ENCODE measurements around the gene MSI2. TPM values are rescaled to one million over a fixed set of nuclear protein-coding genes. Genes with fewer than 3 reads are reported as not detected.

Gene MSI2
- total and polyA plus RNA-seq, 2 experiments from 2014 or later: 15.7 to 76.4 TPM

DNA sequence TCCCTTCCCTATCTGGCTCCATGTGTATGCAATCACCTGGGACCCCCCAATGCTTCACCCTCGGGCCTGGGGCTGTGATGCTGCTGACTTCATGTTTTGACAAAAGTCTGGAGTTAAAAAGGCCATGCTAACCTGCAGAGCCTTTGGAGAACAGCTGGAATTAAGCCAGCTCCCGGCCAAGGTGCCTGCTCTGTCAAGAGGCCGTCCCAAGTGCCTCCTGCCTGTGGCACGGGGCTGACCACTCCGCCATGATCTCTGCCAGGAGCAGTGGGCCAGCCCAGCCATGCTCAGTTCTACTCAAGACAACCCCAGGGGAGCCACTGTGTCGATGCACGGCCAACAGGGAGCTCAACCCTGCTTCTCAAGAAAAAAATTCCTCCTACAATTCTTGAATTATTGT is 395.1 kb downstream of the MSI2 start:
- TF ChIP-seq, protein P1, sequence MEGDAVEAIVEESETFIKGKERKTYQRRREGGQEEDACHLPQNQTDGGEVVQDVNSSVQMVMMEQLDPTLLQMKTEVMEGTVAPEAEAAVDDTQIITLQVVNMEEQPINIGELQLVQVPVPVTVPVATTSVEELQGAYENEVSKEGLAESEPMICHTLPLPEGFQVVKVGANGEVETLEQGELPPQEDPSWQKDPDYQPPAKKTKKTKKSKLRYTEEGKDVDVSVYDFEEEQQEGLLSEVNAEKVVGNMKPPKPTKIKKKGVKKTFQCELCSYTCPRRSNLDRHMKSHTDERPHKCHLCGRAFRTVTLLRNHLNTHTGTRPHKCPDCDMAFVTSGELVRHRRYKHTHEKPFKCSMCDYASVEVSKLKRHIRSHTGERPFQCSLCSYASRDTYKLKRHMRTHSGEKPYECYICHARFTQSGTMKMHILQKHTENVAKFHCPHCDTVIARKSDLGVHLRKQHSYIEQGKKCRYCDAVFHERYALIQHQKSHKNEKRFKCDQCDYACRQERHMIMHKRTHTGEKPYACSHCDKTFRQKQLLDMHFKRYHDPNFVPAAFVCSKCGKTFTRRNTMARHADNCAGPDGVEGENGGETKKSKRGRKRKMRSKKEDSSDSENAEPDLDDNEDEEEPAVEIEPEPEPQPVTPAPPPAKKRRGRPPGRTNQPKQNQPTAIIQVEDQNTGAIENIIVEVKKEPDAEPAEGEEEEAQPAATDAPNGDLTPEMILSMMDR (IDR thresholded peaks at IDR 0.05; ENCODE audit: low read depth, low read length): no peak
- DNase-seq (ENCODE audit: low read depth in 1 of 2, low spot score in 1 of 2): no peak

DNA sequence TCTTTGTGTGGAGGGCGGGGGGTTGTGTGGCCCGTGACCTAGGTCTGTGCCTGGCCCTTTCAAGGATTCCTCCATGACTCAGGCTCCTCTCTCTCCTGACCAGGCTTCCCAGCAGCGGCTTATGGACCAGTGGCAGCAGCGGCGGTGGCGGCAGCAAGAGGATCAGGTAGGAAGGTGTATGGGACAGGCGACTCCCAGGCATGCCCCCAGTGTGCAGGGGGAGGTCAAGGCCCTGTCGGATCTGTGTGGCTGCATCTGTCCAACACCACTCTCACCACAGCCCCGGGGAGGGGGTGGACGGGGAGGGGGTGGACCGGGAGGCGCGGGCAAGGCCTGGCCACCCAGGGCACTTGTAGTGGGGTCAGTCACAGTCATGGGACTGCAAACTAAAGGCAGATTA is 395.7 kb downstream of the MSI2 start:
- Histone ChIP-seq H3K9me3 (ENCODE audit: low read depth) (no peaks in the 10 kb centered on the region), H3K27ac (no peak overlapping the region), H3K4me1 (ENCODE audit: low read depth) (no peaks in the 10 kb centered on the region), H3K27me3 (no peaks in the 10 kb centered on the region), H3K4me3 (no peak overlapping the region), H3K36me3 (no peaks in the 10 kb centered on the region)
- TF ChIP-seq, protein P1 (IDR thresholded peaks at IDR 0.05; ENCODE audit: low read depth, low read length): no peak
- no peak for DNase-seq (ENCODE audit: low read depth in 1 of 2, low spot score in 1 of 2)

More for the DNA sequence above, 395.1 kb downstream of the MSI2 start:
- H3K9me3 ChIP-seq (ENCODE audit: low read depth): no peaks in the 10 kb centered on the region
- H3K27me3 ChIP-seq: no peaks in the 10 kb centered on the region
- H3K4me3 ChIP-seq: no peak overlapping the region
- H3K4me1 ChIP-seq (ENCODE audit: low read depth): no peaks in the 10 kb centered on the region
- no peaks in the 10 kb centered on the region for H3K36me3 ChIP-seq
- no peak overlapping the region for H3K27ac ChIP-seq

DNA sequence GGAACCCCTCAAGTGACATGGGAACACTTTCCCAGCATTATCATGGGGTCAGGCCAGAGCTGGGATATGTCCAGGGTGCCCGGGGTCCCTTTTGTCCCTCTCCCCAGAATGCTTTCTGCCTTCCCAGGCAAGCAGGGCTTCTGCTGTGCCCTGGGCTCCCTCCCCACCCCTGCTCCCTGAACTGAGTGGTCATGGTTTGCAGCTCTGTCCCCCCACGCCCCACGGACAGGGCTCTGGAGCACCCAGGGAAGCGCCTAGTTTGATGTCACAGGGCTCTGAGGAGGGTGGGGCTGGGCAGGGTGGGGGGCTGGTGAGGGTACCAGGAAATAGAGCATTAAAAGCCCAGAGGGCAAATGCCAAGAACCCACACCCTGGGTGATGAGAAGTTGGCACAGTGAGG is 396.5 kb downstream of the MSI2 start:
- no peaks in the 10 kb centered on the region for H3K36me3 ChIP-seq
- H3K27me3 ChIP-seq: no peaks in the 10 kb centered on the region
- no peaks in the 10 kb centered on the region for H3K4me1 ChIP-seq (ENCODE audit: low read depth)
- DNase-seq (ENCODE audit: low read depth in 1 of 2, low spot score in 1 of 2): no peak
- H3K4me3 ChIP-seq: no peak overlapping the region
- TF ChIP-seq, protein P1 (IDR thresholded peaks at IDR 0.05; ENCODE audit: low read depth, low read length): no peak
- H3K27ac ChIP-seq: no peak overlapping the region
- no peaks in the 10 kb centered on the region for H3K9me3 ChIP-seq (ENCODE audit: low read depth)

DNA sequence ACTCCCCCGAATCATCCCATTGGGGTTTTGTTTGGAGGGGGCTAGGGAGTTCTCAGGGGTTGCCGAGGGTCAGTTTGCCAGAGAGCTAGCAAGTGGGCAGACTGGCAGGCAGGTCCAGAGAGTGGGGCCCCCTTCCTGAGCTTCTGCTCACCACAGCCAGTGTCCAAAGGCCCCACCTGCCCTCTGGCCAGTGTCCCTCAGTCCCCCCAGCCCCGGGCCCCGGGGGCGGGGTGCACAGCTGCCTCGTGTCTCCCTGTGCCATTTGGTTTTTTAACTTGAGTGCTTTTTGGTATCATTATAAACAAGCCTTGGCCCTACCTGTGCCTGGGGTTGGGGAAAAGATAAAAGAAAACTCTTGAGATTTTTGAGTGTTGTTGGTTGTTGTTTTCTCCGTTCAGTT is 397.0 kb downstream of the MSI2 start:
- no peak overlapping the region for H3K27ac ChIP-seq
- no peak for DNase-seq (ENCODE audit: low read depth in 1 of 2, low spot score in 1 of 2)
- TF ChIP-seq, protein P1 (IDR thresholded peaks at IDR 0.05; ENCODE audit: low read depth, low read length): no peak
- no peaks in the 10 kb centered on the region for H3K36me3 ChIP-seq
- H3K4me1 ChIP-seq (ENCODE audit: low read depth): no peaks in the 10 kb centered on the region
- no peaks in the 10 kb centered on the region for H3K27me3 ChIP-seq
- H3K4me3 ChIP-seq: no peak overlapping the region
- no peaks in the 10 kb centered on the region for H3K9me3 ChIP-seq (ENCODE audit: low read depth)

DNA sequence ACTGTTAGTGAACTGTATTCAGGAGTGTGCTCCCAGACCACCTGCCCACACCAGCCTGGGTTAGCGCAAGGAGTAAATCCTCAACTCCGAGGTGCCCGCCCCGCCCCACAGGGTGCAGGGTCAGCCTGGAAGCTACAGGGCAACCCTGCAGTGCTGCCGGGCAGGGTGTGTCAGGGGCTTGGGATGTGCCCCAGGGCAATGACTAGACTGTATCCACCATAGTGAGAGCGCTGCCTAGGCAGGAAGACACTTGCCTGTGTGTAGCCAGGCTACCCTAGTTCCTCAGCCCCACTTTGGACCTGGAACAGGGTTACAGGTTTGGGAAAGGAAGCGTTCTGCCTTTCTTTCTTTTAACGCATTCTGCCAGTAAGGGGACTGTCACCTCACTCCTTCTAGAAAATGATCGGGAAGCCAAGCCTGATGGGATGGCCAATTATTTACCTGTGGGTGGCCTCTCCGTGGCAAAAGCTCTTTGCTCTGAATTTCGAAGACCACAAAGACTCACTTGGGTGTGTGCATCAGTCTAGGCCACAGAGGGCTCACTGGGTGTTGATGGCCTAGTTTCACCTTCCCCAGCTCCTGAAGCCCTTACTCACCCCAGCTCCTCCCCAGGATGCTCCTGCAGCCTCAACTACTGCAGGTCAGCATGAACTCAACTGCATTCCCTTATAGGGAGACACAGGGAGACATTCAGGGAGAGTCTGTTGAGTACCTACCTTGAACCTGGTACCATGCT is 397.9 kb downstream of the MSI2 start:
- TF ChIP-seq, protein P1 (IDR thresholded peaks at IDR 0.05; ENCODE audit: low read depth, low read length): no peak
- no peaks in the 10 kb centered on the region for H3K4me1 ChIP-seq (ENCODE audit: low read depth)
- H3K9me3 ChIP-seq (ENCODE audit: low read depth): no peaks in the 10 kb centered on the region
- no peaks in the 10 kb centered on the region for H3K36me3 ChIP-seq
- H3K4me3 ChIP-seq: no peak overlapping the region
- no peak overlapping the region for H3K27ac ChIP-seq
- H3K27me3 ChIP-seq: no peaks in the 10 kb centered on the region
- no peak for DNase-seq (ENCODE audit: low read depth in 1 of 2, low spot score in 1 of 2)
